DMS79 (cell line): ENCODE measurements around the gene DDX27.
A peak's percentile ranks its signal among the peaks of the same experiment; 100 is the strongest.

Experiments used
- DNase-seq: peaks from one replicate; lab custom pipeline; 2025; lab: John Stamatoyannopoulos, UW

The DDX27 gene

DNA sequence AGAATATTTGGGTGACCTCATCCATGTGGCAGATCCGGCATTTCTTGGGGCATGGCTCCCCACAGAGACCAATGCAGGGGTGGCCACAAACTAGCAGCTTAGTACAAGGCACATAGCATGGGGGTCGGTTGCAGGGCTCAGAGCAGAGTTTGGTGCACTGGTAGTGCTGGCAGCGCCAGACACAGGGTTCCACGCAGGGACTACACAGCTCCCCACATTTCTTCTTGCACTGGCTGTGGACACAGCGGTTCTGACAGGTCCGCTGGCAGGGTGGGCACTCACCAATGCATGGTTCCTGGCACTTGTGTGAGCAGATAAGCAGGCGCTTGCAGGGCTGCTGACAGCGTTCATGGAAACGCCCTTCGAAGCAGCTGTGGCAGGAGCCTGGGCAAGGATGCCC lies 29.1 kb downstream of the DDX27 start:
- DNase-seq = no peak

DNA sequence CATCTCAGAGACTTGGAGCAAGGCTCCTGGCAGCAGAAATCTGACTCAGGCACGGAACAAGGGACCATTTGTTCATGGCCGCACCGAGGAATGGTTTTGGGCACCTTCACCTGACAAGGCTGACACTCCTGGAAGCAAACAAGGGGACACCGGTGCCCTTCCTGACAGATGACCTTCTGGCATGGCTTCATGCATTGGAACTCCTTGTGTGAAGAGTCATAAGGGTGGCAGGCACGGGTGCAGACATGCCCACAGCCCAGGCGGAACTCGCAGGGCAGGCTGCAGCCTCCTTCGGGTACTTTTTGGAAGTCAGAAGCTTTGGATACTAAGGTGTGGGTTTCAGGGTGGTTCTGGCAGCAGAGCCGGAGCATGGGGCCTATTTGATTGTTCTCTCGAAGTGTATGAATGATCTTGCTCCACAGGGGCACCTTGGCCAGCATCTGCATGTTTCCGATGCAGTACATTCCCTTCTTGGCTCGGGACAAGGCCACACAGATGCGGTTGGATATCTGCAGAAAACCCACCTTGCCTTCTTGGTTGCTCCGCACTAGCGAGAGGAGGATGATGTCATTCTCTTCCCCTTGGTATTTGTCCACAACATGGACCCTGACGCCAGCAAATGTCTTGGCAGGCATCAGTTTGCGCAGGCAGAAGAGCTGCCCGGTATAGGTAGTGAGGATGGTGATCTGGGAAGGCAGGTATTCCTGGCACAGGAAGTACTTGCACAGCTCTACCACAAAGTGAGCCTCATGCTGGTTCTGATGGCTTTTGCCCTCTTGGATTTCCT lies 29.9 kb downstream of the DDX27 start:
- no peak for DNase-seq

DNA sequence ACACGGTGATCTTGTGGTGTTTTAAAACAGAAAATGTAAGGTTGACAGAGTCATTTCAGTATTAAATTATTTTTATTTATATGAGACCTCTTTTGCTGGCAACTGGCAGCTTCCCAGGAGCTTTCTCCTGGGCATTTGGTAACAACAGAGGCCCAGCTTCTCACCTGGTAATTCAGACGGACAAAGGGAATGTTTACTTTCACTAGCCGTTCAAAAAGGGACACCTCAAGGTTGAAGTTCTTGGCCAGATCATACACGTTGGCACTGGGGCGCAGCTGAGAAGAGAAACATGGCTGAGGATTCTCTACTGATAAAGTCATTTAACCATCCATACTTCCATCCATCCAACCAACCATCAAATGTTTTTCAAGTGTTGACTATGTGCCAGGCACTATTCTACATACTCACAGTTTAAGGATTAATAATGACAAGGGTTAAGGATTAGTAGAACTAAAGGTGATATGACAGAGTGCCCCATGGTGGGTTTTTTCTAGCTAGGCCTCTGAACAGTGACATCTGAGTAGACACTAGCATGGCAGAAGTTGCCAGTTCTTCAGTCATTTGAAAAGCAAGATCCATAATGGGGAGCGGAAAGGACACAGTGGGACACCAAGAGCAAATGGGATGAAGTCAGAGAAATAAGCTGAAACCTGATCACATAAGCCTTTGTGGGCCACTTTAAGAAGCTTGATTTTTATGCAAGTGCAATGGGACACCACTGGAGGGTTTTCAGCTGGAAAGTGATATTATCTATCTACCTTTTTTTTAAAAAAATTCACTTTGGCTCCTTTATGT lies 33.5 kb downstream of the DDX27 start:
- DNase-seq = no peak

- DNase-seq = no peak
Observed at GRCh38 chr20:49256261-49256660, 37.0 kb downstream of the DDX27 start.

GRCh38 chr20:49259284-49259683 lies 40.1 kb downstream of the DDX27 start:
- DNase-seq = no peak

DNA sequence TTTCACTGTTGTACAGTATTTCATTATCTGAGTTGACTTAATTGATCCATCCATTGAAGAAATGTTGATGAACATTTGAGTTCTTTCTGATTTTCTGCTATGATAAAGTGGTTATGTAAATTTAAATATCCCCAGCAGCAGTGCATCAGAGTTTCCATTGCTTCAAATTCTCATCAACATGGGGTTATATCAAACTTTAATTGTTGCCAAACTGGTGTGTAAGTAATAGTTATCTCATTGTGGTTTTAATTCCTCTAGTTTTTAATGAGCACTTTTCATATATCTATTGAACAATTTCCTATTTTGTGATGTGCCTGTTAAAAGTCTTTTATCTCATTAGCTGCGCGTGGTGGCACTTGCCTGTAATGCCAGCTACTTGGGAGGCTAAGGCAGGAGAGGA lies 40.6 kb downstream of the DDX27 start:
- DNase-seq = no peak

DNA sequence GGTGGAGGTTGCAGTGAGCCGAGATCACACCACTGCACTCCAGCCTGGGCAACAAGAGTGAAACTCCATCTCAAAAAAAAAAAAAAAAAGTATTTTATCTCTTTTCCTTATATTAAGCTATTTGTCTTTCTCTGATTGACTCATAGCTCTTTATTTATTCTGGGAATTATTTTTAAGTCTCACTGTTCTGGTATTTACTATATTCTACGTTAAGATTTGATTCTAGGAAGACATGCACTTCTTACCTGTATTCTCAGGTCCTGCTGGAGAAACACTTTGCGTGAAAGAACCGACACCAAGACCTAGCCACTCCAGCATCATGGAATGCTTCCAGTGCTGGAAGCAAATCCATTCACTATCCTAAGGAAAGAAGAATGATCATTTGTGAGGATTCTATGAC lies 41.0 kb downstream of the DDX27 start:
- no peak for DNase-seq

DNA sequence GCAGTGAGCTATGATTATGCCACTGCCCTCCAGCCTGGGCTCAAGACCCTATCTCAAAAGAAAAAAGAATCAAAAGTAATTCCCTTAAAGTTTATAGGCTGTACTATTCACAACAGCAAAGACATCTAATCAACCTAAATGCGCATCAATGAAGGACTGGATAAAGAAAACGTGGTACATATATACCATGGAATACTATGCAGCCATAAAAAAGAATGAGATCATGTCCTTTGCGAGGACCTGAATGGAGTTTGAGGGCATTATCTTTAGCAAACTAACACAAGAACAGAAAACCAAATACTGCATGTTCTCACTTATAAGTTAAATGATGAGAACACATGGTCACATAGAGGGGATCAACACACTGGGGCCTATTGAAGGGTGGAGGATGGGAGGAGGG lies 42.0 kb downstream of the DDX27 start:
- DNase-seq = no peak

DNA sequence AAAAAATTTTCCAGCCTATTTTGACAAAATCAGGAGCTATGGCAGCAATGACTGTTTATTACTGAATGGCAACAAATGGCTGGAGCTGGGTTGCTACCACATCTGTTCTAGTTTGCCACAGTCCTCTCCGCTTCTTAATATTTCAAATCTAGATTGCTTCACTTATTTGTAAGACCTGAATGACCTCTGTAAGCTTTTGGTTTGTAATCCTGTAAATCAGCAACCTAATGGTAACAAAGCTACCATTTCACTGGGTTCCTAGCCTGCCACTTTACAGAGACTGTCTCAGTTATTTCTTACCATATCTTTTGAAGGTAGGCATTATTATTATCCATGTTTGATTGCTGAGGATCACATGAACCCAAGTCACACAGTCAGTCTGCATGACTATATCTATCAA lies 43.2 kb downstream of the DDX27 start:
- no peak for DNase-seq

- no peak for DNase-seq
Observed at GRCh38 chr20:49267327-49267726, 48.1 kb downstream of the DDX27 start.

DNA sequence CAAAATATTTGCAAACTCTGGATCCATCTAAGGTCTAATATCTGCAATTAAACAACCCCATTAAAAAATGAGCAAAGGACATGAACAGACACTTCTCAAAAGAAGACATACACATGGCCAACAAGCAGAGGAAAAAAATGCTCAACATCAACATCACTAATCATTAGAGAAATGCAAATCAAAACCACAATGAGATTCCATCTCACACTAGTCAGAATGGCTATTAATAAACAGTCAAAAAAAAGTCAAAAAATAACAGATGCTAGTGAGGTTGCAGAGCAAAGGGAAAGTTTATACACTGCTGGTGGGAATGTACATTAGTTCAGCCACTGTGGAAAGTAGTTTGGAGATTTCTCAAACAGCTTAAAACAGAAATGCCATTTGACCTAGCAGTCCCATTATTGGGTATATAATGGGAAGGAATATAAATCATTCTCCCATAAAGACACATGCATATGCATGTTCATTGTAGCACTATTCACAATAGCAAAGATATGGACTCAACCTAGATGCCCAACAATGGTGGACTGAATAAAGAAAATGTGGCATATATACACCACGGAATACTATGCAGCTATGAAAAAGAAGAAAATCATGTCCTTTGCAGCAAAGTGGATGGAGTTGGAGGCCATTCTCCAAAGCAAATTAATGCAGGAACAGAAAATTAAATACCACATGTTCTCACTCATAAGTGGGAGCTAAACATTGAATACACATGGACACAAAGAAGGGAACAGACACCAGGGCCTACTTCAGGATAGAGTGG lies 49.6 kb downstream of the DDX27 start:
- no peak for DNase-seq

GRCh38 chr20:49270177-49270576 lies 51.0 kb downstream of the DDX27 start:
- no peak for DNase-seq

- no peak for DNase-seq
Observed at GRCh38 chr20:49270736-49271135, 51.5 kb downstream of the DDX27 start.

DNA sequence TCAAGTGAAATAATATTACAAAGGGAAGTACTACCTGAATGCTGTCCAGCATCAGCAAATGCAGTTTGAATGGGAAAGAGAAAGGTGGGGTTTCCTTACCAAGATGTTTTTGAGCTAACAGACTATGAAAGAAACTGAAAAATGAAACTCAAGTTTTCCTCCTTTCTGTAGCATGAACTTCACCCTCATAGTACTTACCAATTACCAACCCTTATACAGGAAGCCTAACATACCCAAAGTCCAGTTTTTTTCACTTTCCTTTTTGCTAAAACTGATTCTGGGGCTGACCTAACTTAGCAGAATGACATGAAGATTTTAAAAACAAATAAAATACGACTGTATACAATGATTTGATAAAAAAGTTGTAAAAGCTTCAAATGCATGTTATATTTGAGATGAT lies 53.4 kb downstream of the DDX27 start:
- no peak for DNase-seq

DNA sequence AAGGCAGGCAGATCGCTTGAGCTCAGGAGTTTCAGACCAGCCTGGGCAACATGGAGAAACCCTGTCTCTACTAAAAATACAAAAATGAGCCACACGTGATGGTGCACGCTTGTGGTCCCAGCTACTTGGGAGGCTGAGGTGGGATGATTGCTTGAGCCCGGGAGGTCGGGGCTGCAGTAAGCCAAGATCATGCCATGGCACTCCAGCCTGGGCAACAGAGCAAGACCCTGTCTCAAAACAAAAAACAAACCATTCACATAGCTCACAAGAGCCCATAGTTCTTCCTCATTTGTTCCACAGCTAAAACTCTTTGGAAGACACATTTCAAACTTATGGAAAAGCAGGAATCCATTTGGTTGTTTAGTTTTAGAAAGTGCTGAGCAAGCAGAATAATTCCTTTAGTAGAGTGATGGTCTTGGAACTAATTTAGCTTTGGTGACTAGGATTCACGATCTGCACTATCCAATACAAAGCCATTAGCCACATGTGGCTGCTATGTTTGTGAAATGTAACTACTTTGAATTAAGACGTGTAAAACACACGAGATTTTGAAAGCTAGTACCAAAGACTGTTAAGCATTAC lies 54.6 kb downstream of the DDX27 start:
- no peak for DNase-seq

DNA sequence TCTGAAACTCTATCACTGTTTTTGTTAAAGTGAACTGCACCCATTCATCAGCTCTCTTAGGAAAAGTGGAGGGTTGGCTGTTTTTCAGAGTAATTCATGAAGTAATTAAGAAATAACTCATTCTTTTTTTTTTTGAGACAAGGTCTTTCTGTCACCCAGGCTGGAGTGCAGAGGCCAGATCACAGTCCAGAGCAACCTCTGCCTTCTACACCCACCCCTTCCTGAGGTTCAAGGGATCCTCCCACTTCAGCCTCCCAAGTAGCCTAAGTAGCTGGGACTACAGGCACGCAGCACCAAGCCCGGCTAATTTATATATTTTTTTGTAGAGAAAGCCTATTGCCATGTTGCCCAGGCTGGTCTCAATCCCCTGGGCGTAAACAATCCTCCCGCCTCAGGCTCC lies 56.0 kb downstream of the DDX27 start:
- DNase-seq = no peak

DNA sequence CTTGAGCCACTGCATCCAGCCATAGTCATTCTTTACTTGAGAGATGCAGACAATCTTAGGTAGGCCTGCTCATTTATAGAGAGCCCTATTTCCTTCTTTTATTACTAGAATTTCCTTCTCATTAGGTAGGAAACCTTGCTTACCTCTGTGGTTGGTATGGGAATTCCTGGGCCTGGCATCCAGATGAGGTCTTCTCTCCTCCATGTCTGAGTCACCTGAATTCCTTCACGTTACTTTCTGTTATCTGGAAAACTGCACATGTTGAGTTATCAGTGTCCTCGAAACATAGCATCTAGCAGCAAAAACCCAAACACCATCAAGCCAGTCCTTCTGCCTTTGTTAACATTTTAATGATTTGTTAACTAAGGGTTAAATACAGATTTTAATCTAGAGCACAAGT lies 56.4 kb downstream of the DDX27 start:
- DNase-seq = no peak

DNA sequence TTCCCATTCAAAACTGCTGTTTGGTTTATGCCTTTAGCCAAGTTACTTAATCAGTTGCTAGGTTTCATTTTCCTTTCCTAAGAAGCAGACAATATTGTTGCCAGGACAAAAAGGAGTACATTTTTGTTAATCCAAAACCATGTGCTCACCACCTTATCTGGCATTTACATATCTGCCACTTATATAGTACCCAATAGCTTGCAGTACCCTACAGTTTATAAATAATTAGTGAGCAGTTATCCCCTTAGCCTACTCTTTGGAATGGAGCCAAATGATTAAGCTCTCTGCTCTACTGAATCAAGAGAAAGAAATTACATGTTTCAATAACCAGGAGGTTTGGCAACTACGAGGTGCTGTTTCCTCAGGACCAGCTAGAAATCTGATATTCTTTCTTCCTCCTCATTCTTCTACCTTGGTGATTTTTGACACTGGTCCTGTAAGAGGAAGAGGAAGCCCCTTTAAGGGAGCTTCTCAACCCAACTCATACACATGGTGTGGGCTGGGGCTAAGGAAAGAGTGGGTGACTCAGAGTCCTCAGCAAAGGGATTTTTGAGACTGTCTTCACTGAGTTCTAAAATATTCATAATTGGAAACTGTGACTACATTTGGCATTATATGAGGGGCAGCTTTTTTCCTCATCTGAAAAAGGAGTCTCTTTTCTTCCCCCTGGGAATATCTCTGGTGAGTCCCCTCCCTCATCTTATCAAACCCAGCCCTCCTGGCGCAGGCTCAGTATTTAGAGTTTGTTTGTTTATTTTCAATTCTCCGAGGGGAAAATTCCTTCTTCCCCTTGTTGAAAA lies 57.1 kb downstream of the DDX27 start:
- peak; percentile 68 for DNase-seq

GRCh38 chr20:49276961-49277785 lies 58.0 kb downstream of the DDX27 start:
- no peak for DNase-seq

DNA sequence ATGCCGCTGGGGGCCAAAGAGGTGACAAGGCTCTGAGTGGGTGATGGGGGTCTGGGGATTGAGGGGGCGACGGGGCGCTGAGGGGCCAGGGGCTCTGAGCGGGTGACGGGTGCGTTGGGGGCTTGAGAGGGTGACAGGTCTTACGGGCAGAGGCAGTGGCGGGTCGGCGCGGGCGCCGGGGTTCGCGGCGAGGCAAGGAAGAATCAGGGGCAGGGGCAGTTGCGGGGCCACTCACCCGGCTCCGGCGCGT lies 58.5 kb downstream of the DDX27 start:
- DNase-seq = no peak
